ENCODE results near the gene IGFL2. TPM values are rescaled to one million over a fixed set of nuclear protein-coding genes. Genes with fewer than 3 reads are reported as not detected.

The IGFL2 gene
- total RNA-seq, 6 experiments from 2014 or later = not detected

DNA sequence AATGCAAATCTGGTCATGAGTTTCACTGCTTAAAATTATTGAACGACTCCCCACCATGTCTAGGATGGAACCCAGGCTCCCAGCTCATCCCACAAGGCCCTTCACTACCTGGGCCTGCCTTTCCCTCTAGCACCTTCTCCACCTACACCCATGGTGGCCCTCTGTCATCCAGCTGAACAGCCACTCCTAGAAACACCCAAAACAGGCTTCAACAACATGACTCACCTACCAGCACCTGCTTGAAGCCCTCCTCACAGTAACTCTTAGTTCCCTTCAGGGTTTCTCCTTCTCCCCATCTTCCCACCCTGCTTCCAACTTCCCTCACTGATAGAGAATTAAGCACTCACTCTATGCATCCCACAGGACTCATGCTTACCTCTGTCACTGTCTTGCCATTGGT, 6.6 kb upstream of the IGFL2 start:
- H3K4me3 ChIP-seq = no peak overlapping the region
- H3K4me1 ChIP-seq = no peaks in the 10 kb centered on the region
- no peak for ATAC-seq
- no peak for TF ChIP-seq POLR2A (IDR thresholded peaks at IDR 0.05)
- TF ChIP-seq, protein P1, sequence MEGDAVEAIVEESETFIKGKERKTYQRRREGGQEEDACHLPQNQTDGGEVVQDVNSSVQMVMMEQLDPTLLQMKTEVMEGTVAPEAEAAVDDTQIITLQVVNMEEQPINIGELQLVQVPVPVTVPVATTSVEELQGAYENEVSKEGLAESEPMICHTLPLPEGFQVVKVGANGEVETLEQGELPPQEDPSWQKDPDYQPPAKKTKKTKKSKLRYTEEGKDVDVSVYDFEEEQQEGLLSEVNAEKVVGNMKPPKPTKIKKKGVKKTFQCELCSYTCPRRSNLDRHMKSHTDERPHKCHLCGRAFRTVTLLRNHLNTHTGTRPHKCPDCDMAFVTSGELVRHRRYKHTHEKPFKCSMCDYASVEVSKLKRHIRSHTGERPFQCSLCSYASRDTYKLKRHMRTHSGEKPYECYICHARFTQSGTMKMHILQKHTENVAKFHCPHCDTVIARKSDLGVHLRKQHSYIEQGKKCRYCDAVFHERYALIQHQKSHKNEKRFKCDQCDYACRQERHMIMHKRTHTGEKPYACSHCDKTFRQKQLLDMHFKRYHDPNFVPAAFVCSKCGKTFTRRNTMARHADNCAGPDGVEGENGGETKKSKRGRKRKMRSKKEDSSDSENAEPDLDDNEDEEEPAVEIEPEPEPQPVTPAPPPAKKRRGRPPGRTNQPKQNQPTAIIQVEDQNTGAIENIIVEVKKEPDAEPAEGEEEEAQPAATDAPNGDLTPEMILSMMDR (IDR thresholded peaks at IDR 0.05) = no peak
- H3K36me3 ChIP-seq = no peaks in the 10 kb centered on the region
- intact Hi-C loops (cut with DNase I) = no loop called here
- H3K27ac ChIP-seq = no peak overlapping the region
- no peaks in the 10 kb centered on the region for H3K9me3 ChIP-seq
- DNase-seq = no peak
- no peaks in the 10 kb centered on the region for H3K27me3 ChIP-seq
- 40% methylated on average over 1 of the region's 1 CpG for WGBS (ENCODE audit: insufficient coverage, low coverage, low lambda C conversion rate, missing lambda C conversion rate)

DNA sequence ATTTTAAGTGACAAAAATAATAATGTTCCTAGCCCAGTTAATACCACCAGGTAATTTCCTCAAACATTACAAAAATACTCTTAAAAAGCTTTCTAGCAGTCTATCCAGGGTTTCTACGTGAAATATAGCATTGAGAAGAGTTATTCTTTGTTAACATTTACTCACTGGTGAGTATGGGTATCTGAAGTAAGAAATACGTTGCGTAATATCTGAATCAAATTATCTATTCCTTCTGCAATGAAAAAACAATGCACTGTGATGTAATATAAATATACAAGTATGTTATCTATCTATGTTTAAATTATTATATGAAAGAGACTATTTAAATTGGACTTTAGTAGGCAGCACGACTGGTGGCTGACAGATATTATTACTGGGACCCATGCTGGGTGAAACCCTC, 5.7 kb upstream of the IGFL2 start:
- WGBS (ENCODE audit: insufficient coverage, low coverage, low lambda C conversion rate, missing lambda C conversion rate) = 52% methylated on average over 4 of the region's 4 CpGs
- no peak for TF ChIP-seq POLR2A (IDR thresholded peaks at IDR 0.05)
- TF ChIP-seq, protein P1 (IDR thresholded peaks at IDR 0.05) = no peak
- intact Hi-C loops (cut with DNase I) = no loop called here

DNA sequence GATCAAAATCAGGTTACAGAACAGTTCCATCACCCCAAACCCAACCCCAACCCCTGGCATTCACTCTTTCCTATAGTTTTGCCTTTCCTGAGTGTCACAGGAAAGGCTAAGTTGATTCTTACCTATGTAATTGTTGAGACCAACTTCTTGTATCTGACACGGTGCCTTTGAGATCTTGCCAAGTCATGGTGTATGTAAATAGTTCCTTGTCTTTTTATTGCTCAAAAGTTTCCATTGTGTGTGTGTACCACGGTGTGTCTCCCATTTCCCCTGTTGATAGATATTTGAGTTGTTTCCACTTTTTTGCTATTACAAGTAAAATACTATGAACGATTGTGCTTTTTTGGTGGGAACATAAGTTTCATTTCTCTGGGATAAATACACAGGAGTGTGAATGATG, 3.3 kb upstream of the IGFL2 start:
- H3K27ac ChIP-seq = no peak overlapping the region
- 38% methylated on average over 3 of the region's 3 CpGs for WGBS (ENCODE audit: insufficient coverage, low coverage, low lambda C conversion rate, missing lambda C conversion rate)
- no peak overlapping the region for H3K4me3 ChIP-seq
- TF ChIP-seq, protein P1 (IDR thresholded peaks at IDR 0.05) = no peak
- TF ChIP-seq POLR2A (IDR thresholded peaks at IDR 0.05) = no peak
- DNase-seq (no peak), ATAC-seq (no peak)
- H3K9me3 ChIP-seq = no peaks in the 10 kb centered on the region
- intact Hi-C loops (cut with DNase I) = no loop called here
- H3K27me3 ChIP-seq = no peaks in the 10 kb centered on the region
- H3K4me1 ChIP-seq = no peaks in the 10 kb centered on the region
- H3K36me3 ChIP-seq = no peaks in the 10 kb centered on the region

More for the DNA sequence above, 5.7 kb upstream of the IGFL2 start:
- ATAC-seq (no peak), DNase-seq (no peak)
- Histone ChIP-seq H3K27ac (no peak overlapping the region), H3K9me3 (no peaks in the 10 kb centered on the region), H3K4me1 (no peaks in the 10 kb centered on the region), H3K4me3 (no peak overlapping the region), H3K27me3 (no peaks in the 10 kb centered on the region), H3K36me3 (no peaks in the 10 kb centered on the region)

DNA sequence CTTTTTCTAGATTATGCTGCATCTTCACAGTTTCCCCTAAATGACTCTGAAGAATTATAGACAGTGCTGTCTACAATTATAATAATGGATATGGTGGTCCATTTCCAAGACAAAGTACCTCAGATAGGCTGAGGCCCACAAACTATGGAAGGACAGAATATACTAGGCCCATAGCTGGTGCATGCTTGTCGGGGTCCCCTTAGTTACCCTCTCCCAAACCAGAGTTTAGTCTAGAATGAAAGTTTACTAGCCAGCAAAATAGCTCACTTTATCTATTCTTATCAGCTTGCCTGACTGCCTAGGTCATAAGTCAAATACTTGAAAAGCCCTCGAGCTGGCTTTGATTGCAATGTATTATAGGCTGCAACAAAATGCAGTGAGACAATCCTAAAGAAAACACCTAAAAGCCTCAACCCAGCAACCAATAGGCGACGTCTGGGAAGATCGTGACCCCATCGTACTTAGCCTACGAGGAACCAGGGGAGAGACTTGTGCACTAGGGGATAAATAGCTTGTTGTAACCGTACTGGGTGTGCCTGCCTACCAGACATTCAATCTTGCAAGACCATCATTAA, 785 bp upstream of the IGFL2 start:
- Histone ChIP-seq H3K9me3 (no peaks in the 10 kb centered on the region), H3K27me3 (no peaks in the 10 kb centered on the region), H3K36me3 (no peaks in the 10 kb centered on the region), H3K27ac (no peak overlapping the region), H3K4me3 (no peak overlapping the region), H3K4me1 (no peaks in the 10 kb centered on the region)
- no peak for ATAC-seq
- TF ChIP-seq POLR2A (IDR thresholded peaks at IDR 0.05) = no peak
- TF ChIP-seq, protein P1 (IDR thresholded peaks at IDR 0.05) = no peak
- no peak for DNase-seq
- WGBS (ENCODE audit: insufficient coverage, low coverage, low lambda C conversion rate, missing lambda C conversion rate) = 62% methylated on average over 7 of the region's 8 CpGs
- intact Hi-C loops (cut with DNase I) = no loop called here

DNA sequence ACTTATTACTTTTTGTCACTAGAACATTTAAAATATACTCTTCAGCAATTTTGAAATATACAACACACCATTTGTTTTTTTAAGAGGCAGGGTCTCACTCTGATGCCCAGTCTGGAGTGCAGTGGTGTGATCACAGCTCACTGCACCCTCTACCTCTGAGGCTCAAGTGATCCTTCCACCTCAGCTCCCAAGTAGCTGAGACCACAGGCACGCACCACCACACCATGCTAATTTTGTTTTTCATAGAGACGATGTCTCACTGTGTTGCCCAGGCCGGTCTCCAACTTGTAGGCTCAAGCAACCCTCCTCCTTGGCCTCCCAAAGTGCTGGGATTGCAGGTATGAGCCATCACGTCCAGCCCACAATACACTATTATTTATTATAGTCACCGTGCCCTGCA, 2.6 kb downstream of the IGFL2 start:
- H3K4me3 ChIP-seq = no peak overlapping the region
- DNase-seq = no peak

More for the DNA sequence above, 2.6 kb downstream of the IGFL2 start:
- no peaks in the 10 kb centered on the region for H3K36me3 ChIP-seq
- intact Hi-C loops (cut with DNase I) = no loop called here
- no peaks in the 10 kb centered on the region for H3K4me1 ChIP-seq
- TF ChIP-seq, protein P1 (IDR thresholded peaks at IDR 0.05) = no peak
- WGBS (ENCODE audit: insufficient coverage, low coverage, low lambda C conversion rate, missing lambda C conversion rate) = 74% methylated on average over 5 of the region's 5 CpGs
- no peaks in the 10 kb centered on the region for H3K9me3 ChIP-seq
- H3K27ac ChIP-seq = no peak overlapping the region
- no peaks in the 10 kb centered on the region for H3K27me3 ChIP-seq
- no peak for ATAC-seq
